Measurements from ENCODE around the gene ORAI2.

ORAI2 gene

GRCh38 chr7:102424787-102425218 is 8.6 kb upstream of the ORAI2 start:
- peak; percentile 59; the same call in 1 of the 2 replicates for TF ChIP-seq POU2F2 (IDR thresholded peaks at IDR 0.05; ENCODE audit: low read depth, low read length)
- no peak; the same call in 1 of the 2 replicates for TF ChIP-seq POLR2A (IDR thresholded peaks at IDR 0.05; ENCODE audit: low read depth, low read length)
- TF ChIP-seq POLR2AphosphoS5 (IDR thresholded peaks at IDR 0.05; ENCODE audit: low read depth, low read length): no peak
- TF ChIP-seq SPI1 (IDR thresholded peaks at IDR 0.05; ENCODE audit: low read depth, low read length): peak; percentile 76
- DNase-seq (ENCODE audit: insufficient read length, low spot score): no peak
- FAIRE-seq: peak; percentile 93

- TF ChIP-seq POU2F2 (IDR thresholded peaks at IDR 0.05; ENCODE audit: low read depth, low read length) (peak; percentile 60; the same call in 1 of the 2 replicates), SPI1 (IDR thresholded peaks at IDR 0.05; ENCODE audit: low read depth, low read length) (peak; percentile 63), TAF1 (IDR thresholded peaks at IDR 0.05; ENCODE audit: low read depth, low read length) (peak; percentile 92), POLR2A (IDR thresholded peaks at IDR 0.05; ENCODE audit: low read depth, low read length) (peak; percentile 89), POLR2AphosphoS5 (IDR thresholded peaks at IDR 0.05; ENCODE audit: low read depth, low read length) (peak; percentile 85), PAX5 (IDR thresholded peaks at IDR 0.05; ENCODE audit: insufficient read depth, low read length, severe bottlenecking) (peak; percentile 74)
- DNase-seq (ENCODE audit: insufficient read length, low spot score) (peak; percentile 72), FAIRE-seq (peak; percentile 98)
These were observed 7.6 kb upstream of the ORAI2 start for GRCh38 chr7:102425639-102426267.

GRCh38 chr7:102426268-102427018 is 6.9 kb upstream of the ORAI2 start:
- 0 out of 2 replicates have a peak, but pooled peaks have one; percentile 41 for TF ChIP-seq POLR2AphosphoS5 (IDR thresholded peaks at IDR 0.05; ENCODE audit: low read depth, low read length)
- TF ChIP-seq PAX5 (IDR thresholded peaks at IDR 0.05; ENCODE audit: insufficient read depth, low read length, severe bottlenecking): no peak
- TF ChIP-seq TAF1 (IDR thresholded peaks at IDR 0.05; ENCODE audit: low read depth, low read length): peak; percentile 35; the same call in 1 of the 2 replicates
- TF ChIP-seq POLR2A (IDR thresholded peaks at IDR 0.05; ENCODE audit: low read depth, low read length): no peak; the same call in 1 of the 2 replicates
- peak; percentile 66; the same call in 1 of the 2 replicates for TF ChIP-seq POU2F2 (IDR thresholded peaks at IDR 0.05; ENCODE audit: low read depth, low read length)
- TF ChIP-seq SPI1 (IDR thresholded peaks at IDR 0.05; ENCODE audit: low read depth, low read length): 0 out of 2 replicates have a peak, but pooled peaks have one; percentile 11
- FAIRE-seq (peak; percentile 96), DNase-seq (ENCODE audit: insufficient read length, low spot score) (no peak)

- no peak for FAIRE-seq
- no peak for DNase-seq (ENCODE audit: insufficient read length, low spot score)
- no peak for TF ChIP-seq PAX5 (IDR thresholded peaks at IDR 0.05; ENCODE audit: insufficient read depth, low read length, severe bottlenecking)
- no peak for TF ChIP-seq SPI1 (IDR thresholded peaks at IDR 0.05; ENCODE audit: low read depth, low read length)
- TF ChIP-seq TAF1 (IDR thresholded peaks at IDR 0.05; ENCODE audit: low read depth, low read length): no peak
- no peak for TF ChIP-seq POU2F2 (IDR thresholded peaks at IDR 0.05; ENCODE audit: low read depth, low read length)
- TF ChIP-seq POLR2A (IDR thresholded peaks at IDR 0.05; ENCODE audit: low read depth, low read length): no peak
- no peak for TF ChIP-seq POLR2AphosphoS5 (IDR thresholded peaks at IDR 0.05; ENCODE audit: low read depth, low read length)
These were observed 6.4 kb upstream of the ORAI2 start for GRCh38 chr7:102427019-102427405.

GRCh38 chr7:102429141-102429899 is 4.1 kb upstream of the ORAI2 start:
- TF ChIP-seq SPI1 (IDR thresholded peaks at IDR 0.05; ENCODE audit: low read depth, low read length): no peak
- TF ChIP-seq POLR2A (IDR thresholded peaks at IDR 0.05; ENCODE audit: low read depth, low read length): no peak
- TF ChIP-seq PAX5 (IDR thresholded peaks at IDR 0.05; ENCODE audit: insufficient read depth, low read length, severe bottlenecking): no peak
- no peak for TF ChIP-seq POU2F2 (IDR thresholded peaks at IDR 0.05; ENCODE audit: low read depth, low read length)
- no peak for DNase-seq (ENCODE audit: insufficient read length, low spot score)
- FAIRE-seq: peak; percentile 26

GRCh38 chr7:102431617-102432298 is 1.6 kb upstream of the ORAI2 start:
- DNase-seq (ENCODE audit: insufficient read length, low spot score): no peak
- peak; percentile 99 for FAIRE-seq
- no peak for TF ChIP-seq POLR2AphosphoS5 (IDR thresholded peaks at IDR 0.05; ENCODE audit: low read depth, low read length)
- TF ChIP-seq SPI1 (IDR thresholded peaks at IDR 0.05; ENCODE audit: low read depth, low read length): peak; percentile 81
- no peak for TF ChIP-seq PAX5 (IDR thresholded peaks at IDR 0.05; ENCODE audit: insufficient read depth, low read length, severe bottlenecking)
- peak; percentile 48; the same call in 1 of the 2 replicates for TF ChIP-seq TAF1 (IDR thresholded peaks at IDR 0.05; ENCODE audit: low read depth, low read length)
- peak; percentile 90 for TF ChIP-seq POU2F2 (IDR thresholded peaks at IDR 0.05; ENCODE audit: low read depth, low read length)
- peak; percentile 67; the same call in 1 of the 2 replicates for TF ChIP-seq POLR2A (IDR thresholded peaks at IDR 0.05; ENCODE audit: low read depth, low read length)

- DNase-seq (ENCODE audit: insufficient read length, low spot score): no peak
- FAIRE-seq: peak; percentile 61
- no peak for TF ChIP-seq SPI1 (IDR thresholded peaks at IDR 0.05; ENCODE audit: low read depth, low read length)
- no peak for TF ChIP-seq POU2F2 (IDR thresholded peaks at IDR 0.05; ENCODE audit: low read depth, low read length)
- TF ChIP-seq POLR2A (IDR thresholded peaks at IDR 0.05; ENCODE audit: low read depth, low read length): no peak
- no peak for TF ChIP-seq TAF1 (IDR thresholded peaks at IDR 0.05; ENCODE audit: low read depth, low read length)
- no peak for TF ChIP-seq PAX5 (IDR thresholded peaks at IDR 0.05; ENCODE audit: insufficient read depth, low read length, severe bottlenecking)
These were observed 745 bp upstream of the ORAI2 start for GRCh38 chr7:102432442-102433218.

GRCh38 chr7:102434039-102434486 is 688 bp downstream of the ORAI2 start:
- FAIRE-seq (peak; percentile 76), DNase-seq (ENCODE audit: insufficient read length, low spot score) (no peak)
- TF ChIP-seq PAX5 (IDR thresholded peaks at IDR 0.05; ENCODE audit: insufficient read depth, low read length, severe bottlenecking): no peak
- no peak for TF ChIP-seq TAF1 (IDR thresholded peaks at IDR 0.05; ENCODE audit: low read depth, low read length)
- no peak for TF ChIP-seq POU2F2 (IDR thresholded peaks at IDR 0.05; ENCODE audit: low read depth, low read length)
- no peak for TF ChIP-seq SPI1 (IDR thresholded peaks at IDR 0.05; ENCODE audit: low read depth, low read length)
- TF ChIP-seq POLR2AphosphoS5 (IDR thresholded peaks at IDR 0.05; ENCODE audit: low read depth, low read length): no peak
- TF ChIP-seq POLR2A (IDR thresholded peaks at IDR 0.05; ENCODE audit: low read depth, low read length): no peak

Data from GM12891 (cell line).